Stimulated activated CD4-positive, alpha-beta T cell treated with anti-CD3 and anti-CD28 coated beads, TNF-alpha, amount 100 ng/mL, for 24 hours (primary cell): ENCODE measurements around the gene GRHL3.

Source experiments
- DNase-seq, 3 experiments: peaks; one replicate each; pipeline ENCODE4 v3.0.0-alpha.2; 2020; ENCODE audit warnings: low read depth in 3 of 3

The GRHL3 gene

GRCh38 chr1:24392982-24393650 lies 74.0 kb downstream of the GRHL3 start:
- DNase-seq: no peak

- DNase-seq: no peak
Measured at GRCh38 chr1:24393892-24394291, 74.7 kb downstream of the GRHL3 start.

- DNase-seq: no peak
Measured at GRCh38 chr1:24400065-24400464, 80.9 kb downstream of the GRHL3 start.

- DNase-seq: no peak
Measured at GRCh38 chr1:24403806-24404205, 84.6 kb downstream of the GRHL3 start.
